ENCODE results near the gene RELN. TPM values are rescaled to one million over a fixed set of nuclear protein-coding genes. Genes with fewer than 3 reads are reported as not detected.

The RELN gene
- total RNA-seq, 1 donor from 2014 or later, result 0.19 TPM

DNA sequence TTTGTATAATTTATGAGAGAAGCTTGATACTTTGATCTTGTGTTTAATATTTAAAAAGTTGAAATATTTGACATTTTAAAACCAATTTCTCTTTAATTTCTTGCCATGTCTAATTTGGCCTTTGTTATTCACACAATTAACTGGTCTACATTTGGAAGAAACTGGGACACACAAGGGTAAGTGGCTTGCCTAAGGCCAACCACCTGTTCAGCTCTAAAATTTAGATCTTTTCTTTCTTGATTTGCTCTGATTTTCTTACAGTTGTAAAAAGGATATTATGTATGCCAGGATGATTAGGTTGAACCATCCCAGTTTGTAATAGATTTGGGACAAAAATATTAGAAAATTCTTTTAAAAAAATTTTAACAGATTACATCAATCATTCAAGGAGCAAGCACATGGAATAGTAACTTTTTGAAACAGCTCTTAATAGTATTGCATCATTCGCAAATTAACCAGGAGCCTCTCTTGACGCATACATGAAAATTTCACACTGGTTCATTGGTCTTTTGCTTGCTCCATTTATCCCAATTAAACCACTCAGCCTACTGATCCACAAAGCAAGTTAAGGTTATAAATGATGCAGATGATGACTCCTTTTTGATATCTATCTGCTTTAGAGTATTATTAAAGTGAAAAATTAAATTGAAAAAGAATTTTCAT is 321.0 kb downstream of the RELN start:
- TF ChIP-seq, protein P1, sequence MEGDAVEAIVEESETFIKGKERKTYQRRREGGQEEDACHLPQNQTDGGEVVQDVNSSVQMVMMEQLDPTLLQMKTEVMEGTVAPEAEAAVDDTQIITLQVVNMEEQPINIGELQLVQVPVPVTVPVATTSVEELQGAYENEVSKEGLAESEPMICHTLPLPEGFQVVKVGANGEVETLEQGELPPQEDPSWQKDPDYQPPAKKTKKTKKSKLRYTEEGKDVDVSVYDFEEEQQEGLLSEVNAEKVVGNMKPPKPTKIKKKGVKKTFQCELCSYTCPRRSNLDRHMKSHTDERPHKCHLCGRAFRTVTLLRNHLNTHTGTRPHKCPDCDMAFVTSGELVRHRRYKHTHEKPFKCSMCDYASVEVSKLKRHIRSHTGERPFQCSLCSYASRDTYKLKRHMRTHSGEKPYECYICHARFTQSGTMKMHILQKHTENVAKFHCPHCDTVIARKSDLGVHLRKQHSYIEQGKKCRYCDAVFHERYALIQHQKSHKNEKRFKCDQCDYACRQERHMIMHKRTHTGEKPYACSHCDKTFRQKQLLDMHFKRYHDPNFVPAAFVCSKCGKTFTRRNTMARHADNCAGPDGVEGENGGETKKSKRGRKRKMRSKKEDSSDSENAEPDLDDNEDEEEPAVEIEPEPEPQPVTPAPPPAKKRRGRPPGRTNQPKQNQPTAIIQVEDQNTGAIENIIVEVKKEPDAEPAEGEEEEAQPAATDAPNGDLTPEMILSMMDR (IDR thresholded peaks at IDR 0.05), result no peak
- H3K27ac Mint-ChIP-seq (ENCODE audit: unreplicated experiment), result no peak overlapping the region
- no peaks in the 10 kb centered on the region for H3K27me3 Mint-ChIP-seq (ENCODE audit: unreplicated experiment)
- no peaks in the 10 kb centered on the region for H3K36me3 Mint-ChIP-seq (ENCODE audit: unreplicated experiment)
- H3K9me3 Mint-ChIP-seq (ENCODE audit: unreplicated experiment), result no peaks in the 10 kb centered on the region
- H3K4me1 Mint-ChIP-seq (ENCODE audit: unreplicated experiment), result no peaks in the 10 kb centered on the region
- no peak for DNase-seq (ENCODE audit: extremely low spot score, unreplicated experiment)
- no peak overlapping the region for H3K4me3 Mint-ChIP-seq (ENCODE audit: unreplicated experiment)

DNA sequence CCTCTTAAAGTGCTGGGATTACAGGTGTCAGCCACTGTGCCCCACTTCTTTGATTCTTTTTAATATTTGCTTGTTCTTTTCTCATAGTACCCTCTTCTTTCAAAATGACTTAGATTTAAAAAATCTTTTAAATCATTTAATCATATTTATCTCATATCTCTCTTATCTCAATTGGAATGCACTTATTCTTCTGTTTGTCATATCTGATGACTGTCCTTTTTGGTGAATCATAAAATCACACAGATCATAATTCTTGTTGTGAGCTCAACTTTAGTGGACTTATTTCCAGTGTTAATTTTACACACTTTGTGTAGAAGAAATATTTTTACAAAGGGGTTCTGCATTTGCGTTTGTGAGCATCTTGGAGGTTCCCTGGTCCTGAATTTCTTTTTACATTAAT is 323.1 kb downstream of the RELN start:
- DNase-seq (ENCODE audit: extremely low spot score, unreplicated experiment), result no peak
- no peak overlapping the region for H3K27ac Mint-ChIP-seq (ENCODE audit: unreplicated experiment)
- H3K4me1 Mint-ChIP-seq (ENCODE audit: unreplicated experiment), result no peaks in the 10 kb centered on the region
- H3K4me3 Mint-ChIP-seq (ENCODE audit: unreplicated experiment), result no peak overlapping the region
- TF ChIP-seq, protein P1 (IDR thresholded peaks at IDR 0.05), result no peak
- no peaks in the 10 kb centered on the region for H3K27me3 Mint-ChIP-seq (ENCODE audit: unreplicated experiment)
- no peaks in the 10 kb centered on the region for H3K36me3 Mint-ChIP-seq (ENCODE audit: unreplicated experiment)
- no peaks in the 10 kb centered on the region for H3K9me3 Mint-ChIP-seq (ENCODE audit: unreplicated experiment)

DNA sequence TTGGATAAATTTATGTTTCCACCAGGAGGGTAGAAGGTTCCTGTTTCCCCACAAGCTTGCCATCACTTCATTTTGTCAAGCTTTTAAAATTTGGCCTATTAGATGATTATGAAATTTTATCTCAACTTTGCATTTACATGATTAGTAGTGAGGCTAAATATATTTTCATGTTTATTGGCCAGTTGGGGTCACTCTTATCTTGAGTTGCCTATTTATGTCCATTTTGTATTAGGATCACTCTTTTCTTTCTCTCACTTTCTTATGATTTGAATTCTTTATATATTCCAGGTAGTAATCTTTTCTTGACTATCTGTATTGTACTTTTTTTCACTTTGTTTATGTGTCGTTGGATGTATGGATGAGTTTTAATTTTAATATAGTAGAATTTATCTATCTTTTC is 324.9 kb downstream of the RELN start:
- Mint-ChIP-seq H3K27ac (ENCODE audit: unreplicated experiment) (no peak overlapping the region), H3K4me3 (ENCODE audit: unreplicated experiment) (no peak overlapping the region), H3K36me3 (ENCODE audit: unreplicated experiment) (no peaks in the 10 kb centered on the region), H3K27me3 (ENCODE audit: unreplicated experiment) (no peaks in the 10 kb centered on the region), H3K9me3 (ENCODE audit: unreplicated experiment) (no peaks in the 10 kb centered on the region), H3K4me1 (ENCODE audit: unreplicated experiment) (peaks cover 2% of the 10 kb centered on the region)
- TF ChIP-seq, protein P1 (IDR thresholded peaks at IDR 0.05), result no peak
- DNase-seq (ENCODE audit: extremely low spot score, unreplicated experiment), result no peak

DNA sequence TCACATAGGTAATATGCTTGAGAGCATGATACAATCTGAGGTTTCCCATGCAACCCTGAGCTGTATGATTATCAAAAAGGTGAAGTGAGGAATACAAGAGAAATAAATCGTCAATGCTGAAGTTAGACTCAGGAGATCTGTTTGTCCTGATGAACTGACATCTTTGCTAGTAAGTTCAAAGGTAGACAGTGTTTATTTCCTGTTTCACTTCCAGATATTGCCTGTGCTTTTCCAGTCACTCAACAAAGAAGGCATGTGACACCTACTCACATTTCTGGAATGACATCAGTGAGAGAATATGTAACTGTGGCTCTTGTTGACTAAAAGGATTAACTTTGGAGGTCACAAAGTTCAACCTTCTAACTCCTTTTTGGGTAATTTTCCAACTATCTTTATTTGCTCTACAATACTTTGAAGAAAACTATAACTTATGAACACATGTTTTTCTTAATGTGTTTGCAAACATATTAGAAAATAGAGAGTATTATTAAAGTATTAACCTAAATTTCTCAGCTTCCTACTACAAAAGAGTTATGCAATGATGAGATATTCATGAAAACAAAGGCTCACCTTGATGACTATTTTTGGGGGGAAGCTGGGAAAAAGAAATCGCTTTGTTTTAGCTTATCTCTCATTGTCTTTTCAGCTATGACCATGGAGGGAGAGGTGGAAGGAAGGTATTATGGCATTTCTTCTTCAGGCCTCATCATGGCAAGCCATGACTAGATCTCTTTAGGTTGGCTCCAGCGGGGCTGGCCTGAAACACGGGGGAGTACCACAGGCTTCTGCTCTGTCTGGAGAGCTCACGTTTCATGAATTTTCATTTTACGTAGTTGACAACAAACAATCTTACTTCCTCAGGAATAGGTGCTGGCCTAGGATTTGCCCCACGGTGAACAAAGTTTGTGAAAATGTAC is 328.7 kb downstream of the RELN start:
- Mint-ChIP-seq H3K27ac (ENCODE audit: unreplicated experiment) (no peak overlapping the region), H3K4me1 (ENCODE audit: unreplicated experiment) (peaks cover 2% of the 10 kb centered on the region), H3K27me3 (ENCODE audit: unreplicated experiment) (no peaks in the 10 kb centered on the region), H3K4me3 (ENCODE audit: unreplicated experiment) (no peak overlapping the region), H3K36me3 (ENCODE audit: unreplicated experiment) (no peaks in the 10 kb centered on the region), H3K9me3 (ENCODE audit: unreplicated experiment) (no peaks in the 10 kb centered on the region)
- no peak for DNase-seq (ENCODE audit: extremely low spot score, unreplicated experiment)
- TF ChIP-seq, protein P1 (IDR thresholded peaks at IDR 0.05), result no peak
